ENCODE results near the gene AGAP3. TPM values are rescaled to one million over a fixed set of nuclear protein-coding genes. Genes with fewer than 3 reads are reported as not detected.

AGAP3 gene
- total RNA-seq, 3 donors from 2014 or later (not counting 1 experiment from before 2014, with no cell fraction given): 27.7 to 46.9 (median 42.8) TPM

- Mint-ChIP-seq H3K4me1 (no peaks in the 10 kb centered on the region), H3K9me3 (no peaks in the 10 kb centered on the region), H3K36me3 (no peaks in the 10 kb centered on the region), H3K4me3 (no peak overlapping the region), H3K27me3 (ENCODE audit: low read depth in 2 of 2) (peaks cover 0 to 4% of the 10 kb centered on the region in 2 donors), H3K27ac (no peak overlapping the region)
- no peak for TF ChIP-seq CTCF (IDR thresholded peaks at IDR 0.05)
- WGBS (ENCODE audit: insufficient coverage): 27% methylated on average over 5 of the region's 5 CpGs
- ATAC-seq (no peak), DNase-seq (no peak)
- Histone ChIP-seq H3K27me3 (ENCODE audit: control insufficient read depth, insufficient read depth, low read length) (no peaks in the 10 kb centered on the region), H3K4me3 (ENCODE audit: low read length) (no peak overlapping the region), H3K9me3 (ENCODE audit: control insufficient read depth, insufficient read depth, low read length) (no peaks in the 10 kb centered on the region), H3K27ac (ENCODE audit: low read length) (no peak overlapping the region), H3K36me3 (ENCODE audit: control insufficient read depth, insufficient read depth, low read length) (no peaks in the 10 kb centered on the region), H3K4me1 (ENCODE audit: control insufficient read depth, insufficient read depth, low read length) (no peaks in the 10 kb centered on the region)
- intact Hi-C loops (cut with micrococcal nuclease): no loop called here
Measured at GRCh38 chr7:151188252-151188542, 101.9 kb downstream of the AGAP3 start.

GRCh38 chr7:151189038-151189437 lies 102.8 kb downstream of the AGAP3 start:
- Mint-ChIP-seq H3K27ac (no peak overlapping the region), H3K4me3 (no peak overlapping the region), H3K4me1 (no peaks in the 10 kb centered on the region), H3K36me3 (no peaks in the 10 kb centered on the region), H3K27me3 (ENCODE audit: low read depth in 2 of 2) (peaks cover 0 to 4% of the 10 kb centered on the region in 2 donors), H3K9me3 (no peaks in the 10 kb centered on the region)
- DNase-seq (no peak), ATAC-seq (no peak)
- no peaks in the 10 kb centered on the region for H3K36me3 ChIP-seq (ENCODE audit: control insufficient read depth, insufficient read depth, low read length)
- H3K4me3 ChIP-seq (ENCODE audit: low read length): no peak overlapping the region
- WGBS (ENCODE audit: insufficient coverage): 90% methylated on average over 2 of the region's 4 CpGs
- no peaks in the 10 kb centered on the region for H3K9me3 ChIP-seq (ENCODE audit: control insufficient read depth, insufficient read depth, low read length)
- no peak overlapping the region for H3K27ac ChIP-seq (ENCODE audit: low read length)
- no peaks in the 10 kb centered on the region for H3K4me1 ChIP-seq (ENCODE audit: control insufficient read depth, insufficient read depth, low read length)
- no peak for TF ChIP-seq CTCF (IDR thresholded peaks at IDR 0.05)
- H3K27me3 ChIP-seq (ENCODE audit: control insufficient read depth, insufficient read depth, low read length): no peaks in the 10 kb centered on the region
- intact Hi-C loops (cut with micrococcal nuclease): no loop called here

- H3K4me3 ChIP-seq (ENCODE audit: low read length): no peak overlapping the region
- no peaks in the 10 kb centered on the region for H3K27me3 ChIP-seq (ENCODE audit: control insufficient read depth, insufficient read depth, low read length)
- Mint-ChIP-seq H3K4me3 (no peak overlapping the region), H3K27ac (no peak overlapping the region), H3K27me3 (ENCODE audit: low read depth in 2 of 2) (peaks cover 6 to 9% of the 10 kb centered on the region in 2 donors), H3K4me1 (no peaks in the 10 kb centered on the region), H3K9me3 (no peaks in the 10 kb centered on the region), H3K36me3 (no peaks in the 10 kb centered on the region)
- no peak for DNase-seq
- 94% methylated on average over 12 of the region's 12 CpGs for WGBS (ENCODE audit: insufficient coverage)
- no peak for ATAC-seq
- no peak for TF ChIP-seq CTCF (IDR thresholded peaks at IDR 0.05)
- no peak overlapping the region for H3K27ac ChIP-seq (ENCODE audit: low read length)
- no peaks in the 10 kb centered on the region for H3K36me3 ChIP-seq (ENCODE audit: control insufficient read depth, insufficient read depth, low read length)
- intact Hi-C loops (cut with micrococcal nuclease): no loop called here
- H3K9me3 ChIP-seq (ENCODE audit: control insufficient read depth, insufficient read depth, low read length): no peaks in the 10 kb centered on the region
- H3K4me1 ChIP-seq (ENCODE audit: control insufficient read depth, insufficient read depth, low read length): peaks cover 6% of the 10 kb centered on the region
Measured at GRCh38 chr7:151191544-151191943, 105.3 kb downstream of the AGAP3 start.

GRCh38 chr7:151192002-151192539 lies 105.8 kb downstream of the AGAP3 start:
- H3K4me3 ChIP-seq (ENCODE audit: low read length): no peak overlapping the region
- H3K4me1 ChIP-seq (ENCODE audit: control insufficient read depth, insufficient read depth, low read length): peaks cover 6% of the 10 kb centered on the region
- H3K27me3 Mint-ChIP-seq (ENCODE audit: low read depth in 2 of 2): peaks cover 6 to 9% of the 10 kb centered on the region in 2 donors
- H3K27me3 ChIP-seq (ENCODE audit: control insufficient read depth, insufficient read depth, low read length): no peaks in the 10 kb centered on the region
- no peak for DNase-seq
- H3K9me3 Mint-ChIP-seq: no peaks in the 10 kb centered on the region
- no peaks in the 10 kb centered on the region for H3K9me3 ChIP-seq (ENCODE audit: control insufficient read depth, insufficient read depth, low read length)
- no peak for TF ChIP-seq CTCF (IDR thresholded peaks at IDR 0.05)
- 94% methylated on average over 22 of the region's 23 CpGs for WGBS (ENCODE audit: insufficient coverage)
- ATAC-seq: no peak
- H3K36me3 Mint-ChIP-seq: no peaks in the 10 kb centered on the region
- H3K27ac ChIP-seq (ENCODE audit: low read length): no peak overlapping the region
- no peaks in the 10 kb centered on the region for H3K36me3 ChIP-seq (ENCODE audit: control insufficient read depth, insufficient read depth, low read length)
- no peaks in the 10 kb centered on the region for H3K4me1 Mint-ChIP-seq
- no peak overlapping the region for H3K4me3 Mint-ChIP-seq
- no peak overlapping the region for H3K27ac Mint-ChIP-seq
- intact Hi-C loops (cut with micrococcal nuclease): no loop called here
